ENCODE data around the gene IL17RD.
A peak's percentile ranks its signal among the peaks of the same experiment; 100 is the strongest.

- TF ChIP-seq POLR2A (IDR thresholded peaks at IDR 0.05; ENCODE audit: low read depth, low read length) (no peak), CEBPB (IDR thresholded peaks at IDR 0.05; ENCODE audit: low read depth, low read length) (peak; percentile 56), BHLHE40 (IDR thresholded peaks at IDR 0.05; ENCODE audit: low read depth, low read length) (no peak), FOS (IDR thresholded peaks at IDR 0.05; ENCODE audit: low read depth, low read length) (no peak), RFX5 (IDR thresholded peaks at IDR 0.05; ENCODE audit: low read depth, low read length) (no peak), RAD21 (IDR thresholded peaks at IDR 0.05; ENCODE audit: low read length) (no peak), RCOR1 (IDR thresholded peaks at IDR 0.05; ENCODE audit: insufficient replicate concordance, low read length) (no peak), MAZ (IDR thresholded peaks at IDR 0.05; ENCODE audit: borderline replicate concordance, low read depth, low read length) (no peak), SMC3 (IDR thresholded peaks at IDR 0.05; ENCODE audit: low read depth, low read length) (no peak), USF2 (IDR thresholded peaks at IDR 0.05; ENCODE audit: low read depth, low read length) (no peak)
- TF ChIP-seq, protein P1, sequence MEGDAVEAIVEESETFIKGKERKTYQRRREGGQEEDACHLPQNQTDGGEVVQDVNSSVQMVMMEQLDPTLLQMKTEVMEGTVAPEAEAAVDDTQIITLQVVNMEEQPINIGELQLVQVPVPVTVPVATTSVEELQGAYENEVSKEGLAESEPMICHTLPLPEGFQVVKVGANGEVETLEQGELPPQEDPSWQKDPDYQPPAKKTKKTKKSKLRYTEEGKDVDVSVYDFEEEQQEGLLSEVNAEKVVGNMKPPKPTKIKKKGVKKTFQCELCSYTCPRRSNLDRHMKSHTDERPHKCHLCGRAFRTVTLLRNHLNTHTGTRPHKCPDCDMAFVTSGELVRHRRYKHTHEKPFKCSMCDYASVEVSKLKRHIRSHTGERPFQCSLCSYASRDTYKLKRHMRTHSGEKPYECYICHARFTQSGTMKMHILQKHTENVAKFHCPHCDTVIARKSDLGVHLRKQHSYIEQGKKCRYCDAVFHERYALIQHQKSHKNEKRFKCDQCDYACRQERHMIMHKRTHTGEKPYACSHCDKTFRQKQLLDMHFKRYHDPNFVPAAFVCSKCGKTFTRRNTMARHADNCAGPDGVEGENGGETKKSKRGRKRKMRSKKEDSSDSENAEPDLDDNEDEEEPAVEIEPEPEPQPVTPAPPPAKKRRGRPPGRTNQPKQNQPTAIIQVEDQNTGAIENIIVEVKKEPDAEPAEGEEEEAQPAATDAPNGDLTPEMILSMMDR (conservative IDR thresholded peaks at IDR 0.05; ENCODE audit: low read depth, low read length) = no peak
Observed at GRCh38 chr3:57064572-57064971, 100.6 kb downstream of the IL17RD start.
